CD4-positive, alpha-beta T cell treated with Interleukin-10 for 1 hour (primary cell): ENCODE results near the gene ME1.
"Not testable (repeated sequence)": the region's sequence is repeated elsewhere in the genome, so short reads cannot be mapped to it uniquely, and the experiment has no call there.

Experiments used
- DNase-seq: peaks from one replicate; pipeline ENCODE4 v3.0.0-alpha.2; 2020

Gene ME1

DNA sequence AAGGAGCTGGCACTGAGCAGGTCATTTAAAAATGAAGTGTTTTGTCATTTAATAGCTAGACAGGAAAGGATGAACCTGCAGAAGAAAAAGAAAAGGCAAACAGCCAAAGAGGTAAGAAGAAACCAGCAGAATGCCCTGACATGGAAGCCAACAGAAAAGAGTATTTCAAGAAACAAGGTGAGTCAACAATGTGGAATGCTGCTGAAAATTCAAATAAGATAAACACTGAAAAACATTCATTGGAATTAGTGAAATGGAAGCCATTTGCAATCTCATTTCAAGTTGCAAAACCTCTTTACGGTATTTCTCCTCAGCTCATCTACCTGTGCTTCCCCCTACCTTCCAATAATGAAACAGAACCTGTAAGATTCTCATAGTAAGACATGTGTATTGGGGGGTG, 178.1 kb downstream of the ME1 start:
- DNase-seq: no peak

DNA sequence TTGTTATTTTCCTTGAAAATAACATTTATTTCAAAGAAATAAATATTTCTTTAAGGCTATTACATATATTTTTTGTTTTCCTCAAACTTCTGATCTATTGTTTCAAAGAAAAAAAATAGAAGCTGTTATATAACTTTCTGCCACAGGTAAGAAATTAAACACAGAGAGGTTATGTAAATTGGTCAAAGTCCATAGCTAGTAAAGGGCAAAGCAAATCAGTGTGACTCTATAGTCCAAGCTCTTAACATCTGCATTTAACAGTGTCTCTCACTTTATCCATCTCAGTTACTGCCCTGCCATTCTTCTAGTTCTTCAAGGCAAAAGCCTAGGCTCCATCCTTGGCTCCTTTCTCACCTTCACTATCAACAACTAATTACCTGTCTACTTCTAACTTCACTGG, 180.6 kb downstream of the ME1 start:
- DNase-seq: no peak

DNA sequence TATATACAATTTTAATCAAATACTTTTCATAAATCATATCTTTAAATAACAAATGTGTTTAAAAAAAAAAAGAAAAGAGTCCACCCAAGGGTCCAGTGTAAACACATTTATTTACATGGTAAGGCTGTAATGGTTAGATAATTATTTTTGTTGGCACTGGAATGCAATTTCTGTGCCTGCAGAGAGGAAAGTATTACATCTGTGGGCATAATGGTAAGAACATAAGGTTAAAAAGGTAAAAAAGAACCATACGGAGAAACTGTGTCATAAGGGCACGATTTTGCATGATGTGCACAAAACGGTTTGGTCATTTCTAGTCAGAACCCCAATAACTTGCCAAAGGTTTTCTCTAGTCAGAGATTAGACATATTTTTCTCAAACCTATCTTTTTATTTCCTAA, 183.4 kb downstream of the ME1 start:
- DNase-seq: no peak

DNA sequence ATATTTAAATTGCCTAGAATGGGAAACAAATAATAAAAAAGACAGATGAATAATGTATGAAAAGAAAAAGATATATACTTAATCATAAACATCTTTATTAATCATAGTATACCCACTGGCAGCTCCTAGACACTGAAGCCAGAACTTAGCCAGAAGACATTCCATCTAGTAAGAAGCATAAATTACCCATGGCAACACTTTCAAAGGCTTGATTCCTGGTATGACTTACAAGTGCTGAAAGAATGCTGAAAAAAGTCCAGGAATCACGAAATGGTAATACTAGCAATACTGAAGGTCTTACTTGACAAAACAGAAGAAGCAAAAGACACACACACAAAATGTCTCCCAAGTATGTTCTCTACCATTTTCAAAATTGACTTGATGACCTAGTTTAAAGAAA, 199.7 kb downstream of the ME1 start:
- no peak for DNase-seq

DNA sequence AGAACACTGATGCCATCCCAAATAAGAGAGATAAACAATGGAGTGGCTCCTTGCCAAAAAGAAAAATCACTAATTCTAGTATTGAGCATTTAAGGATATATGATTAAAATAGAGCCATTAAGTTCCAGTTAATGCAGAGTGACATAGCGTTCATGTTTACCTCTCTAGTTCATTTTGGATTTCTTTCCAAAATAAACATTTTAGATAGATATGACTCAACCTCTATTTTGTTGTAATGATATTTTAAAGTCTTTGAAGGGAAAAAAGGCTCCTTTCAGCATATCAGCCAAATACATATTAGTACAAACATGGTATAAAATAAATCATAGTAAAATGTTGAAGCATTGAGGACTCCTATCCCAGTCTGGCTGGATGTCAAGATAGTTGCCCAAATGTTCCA, 204.3 kb downstream of the ME1 start:
- no peak for DNase-seq

DNA sequence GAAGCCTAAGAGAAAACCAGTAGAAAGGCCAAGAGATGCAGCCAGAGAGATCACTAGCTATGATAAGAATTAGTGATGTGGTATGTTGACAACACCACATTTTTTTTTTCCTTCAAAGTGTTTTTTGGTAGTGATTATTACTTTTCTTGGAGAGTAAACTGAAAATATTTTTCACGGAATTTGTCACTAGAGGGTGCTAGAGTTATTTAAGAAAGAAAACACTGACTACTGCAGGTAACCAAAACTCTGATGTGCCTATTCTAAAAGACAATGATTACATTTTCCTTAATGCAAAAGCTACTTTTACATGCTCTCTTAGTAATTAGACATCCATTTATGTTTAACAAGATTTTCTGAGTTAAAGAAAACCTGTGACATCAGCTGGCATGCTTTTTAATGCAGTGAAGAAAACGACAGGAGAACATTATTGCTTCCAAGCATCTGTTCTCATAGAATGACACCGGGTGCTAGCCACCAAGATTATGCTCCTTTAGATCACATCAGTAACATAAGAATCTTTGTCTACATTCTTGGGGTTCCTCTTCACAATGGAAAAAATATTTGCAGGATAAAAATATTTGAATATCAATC, 208.9 kb downstream of the ME1 start:
- DNase-seq: peak; percentile 39

DNA sequence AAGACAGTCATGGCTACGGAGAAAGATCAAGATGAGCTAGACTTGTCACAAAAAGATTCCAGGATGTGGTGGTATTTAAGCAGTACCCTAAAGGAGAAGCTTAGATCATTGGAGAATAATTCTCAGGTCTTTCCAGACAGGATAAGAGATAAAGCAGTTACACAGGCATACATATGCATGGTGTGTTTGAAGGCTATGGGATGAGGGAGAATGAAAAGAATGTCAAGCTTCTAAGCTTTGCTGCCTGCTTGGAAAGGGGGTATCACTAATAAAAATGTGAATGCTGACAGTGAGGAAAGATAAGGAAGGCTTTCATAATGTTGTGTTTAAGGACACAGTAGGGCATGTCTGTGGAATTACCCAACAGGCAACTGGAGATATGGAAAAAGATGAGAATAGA, 209.6 kb downstream of the ME1 start:
- DNase-seq: no peak

DNA sequence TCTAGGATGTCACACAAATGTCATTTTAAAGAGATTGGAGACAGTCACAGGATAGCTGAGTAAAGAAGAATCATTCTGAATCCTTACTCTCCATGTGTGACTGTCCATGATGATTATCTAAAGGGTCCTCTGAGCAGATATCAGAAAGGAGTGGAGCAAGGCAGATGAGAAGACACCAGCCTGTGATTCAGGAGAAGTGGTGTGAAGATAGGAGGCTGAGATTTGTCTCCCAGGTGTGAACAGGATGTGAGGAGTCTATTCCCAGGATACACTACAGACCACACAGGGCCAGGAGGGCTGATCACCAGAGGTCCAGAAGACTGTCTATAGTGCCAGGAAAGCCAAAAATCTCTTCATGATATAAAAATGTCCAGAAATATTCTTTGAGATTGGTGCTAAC, 210.7 kb downstream of the ME1 start:
- DNase-seq: no peak

DNA sequence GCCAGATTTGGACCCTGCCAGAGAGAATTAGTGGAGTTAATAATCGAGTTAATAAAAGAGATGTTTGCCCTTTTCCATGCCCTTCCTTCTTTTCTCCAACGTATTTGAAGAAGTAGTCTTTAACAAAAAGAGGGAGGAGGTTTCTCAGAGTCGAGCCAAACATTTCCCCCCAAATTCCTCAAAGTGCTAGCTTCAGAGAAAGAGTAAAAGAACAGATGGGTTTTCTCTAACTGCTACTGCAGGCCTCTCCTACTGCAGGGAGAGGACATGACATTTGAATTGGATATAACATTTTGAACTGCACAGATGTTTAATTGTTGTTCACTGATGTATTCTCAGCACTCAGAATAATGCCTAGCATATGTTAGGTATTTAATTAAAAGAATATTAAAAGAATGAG, 212.2 kb downstream of the ME1 start:
- DNase-seq: no peak

DNA sequence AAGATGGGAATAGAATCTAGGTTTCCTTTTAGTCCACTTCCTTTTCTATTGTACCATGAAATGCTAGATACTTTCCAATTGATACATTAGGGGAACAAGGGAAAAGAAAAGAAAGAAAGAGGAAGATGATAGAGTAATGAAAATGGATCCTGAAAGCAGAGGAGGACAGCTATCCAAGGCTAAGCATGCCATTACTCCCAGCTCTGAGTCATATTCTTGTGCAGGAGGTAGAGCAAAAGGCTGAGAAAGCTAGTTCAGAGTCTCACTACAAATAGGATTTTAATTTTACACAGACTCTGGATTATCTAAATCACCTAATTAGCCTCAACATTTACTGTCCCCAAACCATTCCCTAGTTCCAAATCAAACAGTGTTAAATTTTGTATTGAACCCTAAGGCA, 214.0 kb downstream of the ME1 start:
- DNase-seq: no peak

DNA sequence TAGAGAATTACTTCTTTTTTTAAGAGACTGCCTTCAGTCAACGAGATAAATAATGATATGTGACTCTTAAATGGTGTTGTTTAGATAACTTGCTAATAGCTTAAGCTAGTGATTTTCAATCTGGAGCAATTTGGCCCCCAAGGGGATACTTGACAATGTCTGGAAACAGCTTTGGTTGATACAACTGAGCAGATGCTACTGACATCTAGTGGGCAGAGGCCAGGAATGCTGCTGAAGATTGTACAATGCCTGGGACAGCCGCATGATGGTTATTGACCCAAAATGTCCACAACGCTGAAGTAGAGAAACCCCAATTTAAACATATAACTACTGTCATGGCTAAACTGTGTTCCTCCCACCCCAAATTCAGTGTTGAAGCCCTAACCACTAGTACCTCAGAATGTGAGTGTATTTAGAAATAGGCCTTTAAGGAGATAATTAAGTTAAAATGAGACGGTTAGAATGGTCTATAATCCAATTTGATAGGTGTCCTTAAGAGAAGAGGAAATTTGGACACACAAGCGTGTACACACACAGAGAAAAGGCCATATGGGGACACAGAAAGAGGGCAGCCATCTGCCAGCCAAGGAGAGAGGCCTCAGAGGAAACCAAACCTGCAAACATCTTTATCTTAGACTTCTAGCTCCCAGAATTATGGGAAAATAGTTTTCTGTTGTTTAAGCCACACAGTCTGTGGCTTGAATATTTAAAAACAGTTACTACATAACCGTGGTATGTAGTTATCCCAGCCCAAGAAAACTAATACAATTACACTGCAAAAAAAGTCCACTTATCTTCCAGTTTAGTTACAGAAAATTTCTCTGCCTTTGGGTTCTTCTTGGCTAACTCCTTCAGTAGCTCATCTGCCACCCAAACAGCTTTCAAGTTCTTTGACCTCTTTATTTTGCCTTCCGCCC, 215.5 kb downstream of the ME1 start:
- DNase-seq: peak; percentile 70

DNA sequence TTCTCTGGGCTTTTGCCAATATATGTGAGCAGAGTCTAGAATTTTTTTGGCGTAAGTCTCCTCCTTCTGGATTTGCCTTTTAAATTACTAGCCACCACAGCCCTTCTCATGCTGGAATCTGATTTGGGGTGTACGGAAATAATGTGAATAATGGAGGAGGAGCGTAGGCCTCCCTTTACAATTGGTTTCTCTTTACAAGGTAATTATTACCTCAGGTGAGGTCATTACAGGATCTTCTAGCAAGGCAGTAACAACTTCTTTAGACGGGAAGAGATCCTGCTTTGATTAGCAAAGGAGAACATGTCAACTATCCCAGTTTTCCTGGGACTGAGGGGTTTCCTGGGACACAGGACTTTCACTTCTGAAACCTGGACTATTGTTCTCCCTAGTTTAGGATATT, 228.8 kb downstream of the ME1 start:
- DNase-seq: no peak

DNA sequence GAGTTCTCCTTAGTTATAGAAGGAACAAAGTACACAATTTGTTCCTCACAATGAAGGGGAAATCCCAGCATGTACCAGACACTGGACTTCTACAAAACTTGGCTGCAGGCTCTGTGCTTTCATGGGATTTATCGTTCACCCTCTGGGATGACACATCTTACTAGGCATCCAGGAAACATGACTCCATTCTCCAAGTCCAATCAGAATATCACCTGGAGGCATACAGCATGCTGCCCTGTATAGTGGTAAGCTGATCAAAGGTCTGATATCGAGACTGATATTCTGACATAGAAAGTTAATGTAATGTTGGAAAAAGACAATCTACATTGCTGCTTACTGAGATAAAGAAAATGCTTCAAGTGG, 231.0 kb downstream of the ME1 start:
- no peak for DNase-seq

DNA sequence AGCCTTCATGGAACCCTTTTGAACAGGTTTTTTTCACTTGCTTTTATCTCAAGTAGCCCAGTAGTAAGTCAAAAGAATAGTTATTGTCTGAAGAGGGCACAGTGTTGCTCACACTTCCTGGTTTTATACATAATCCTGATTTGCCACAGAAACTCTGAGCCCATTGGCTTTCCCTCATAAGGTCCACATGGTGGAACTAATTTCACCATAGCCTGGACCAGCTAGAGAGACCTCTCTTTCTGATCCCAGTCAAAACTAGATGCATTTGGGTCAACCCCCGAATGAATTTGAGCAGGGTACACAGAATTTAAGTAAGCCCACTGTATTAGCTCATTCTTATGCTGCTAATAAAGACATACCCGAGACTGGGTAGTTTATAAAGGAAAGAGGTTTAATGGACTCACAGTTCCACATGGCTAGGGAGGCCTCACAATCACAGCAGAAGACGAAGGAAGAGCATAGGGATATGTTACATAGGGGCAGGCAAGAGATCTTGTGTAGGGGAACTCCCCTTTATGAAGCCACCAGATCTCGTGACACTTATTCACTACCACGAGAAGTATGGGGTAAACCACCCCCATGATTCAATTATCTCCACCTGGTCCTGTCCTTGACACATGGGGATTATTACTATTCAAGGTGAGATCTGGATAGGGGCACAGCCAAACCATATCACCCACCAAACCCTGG, 231.5 kb downstream of the ME1 start:
- DNase-seq: no peak

DNA sequence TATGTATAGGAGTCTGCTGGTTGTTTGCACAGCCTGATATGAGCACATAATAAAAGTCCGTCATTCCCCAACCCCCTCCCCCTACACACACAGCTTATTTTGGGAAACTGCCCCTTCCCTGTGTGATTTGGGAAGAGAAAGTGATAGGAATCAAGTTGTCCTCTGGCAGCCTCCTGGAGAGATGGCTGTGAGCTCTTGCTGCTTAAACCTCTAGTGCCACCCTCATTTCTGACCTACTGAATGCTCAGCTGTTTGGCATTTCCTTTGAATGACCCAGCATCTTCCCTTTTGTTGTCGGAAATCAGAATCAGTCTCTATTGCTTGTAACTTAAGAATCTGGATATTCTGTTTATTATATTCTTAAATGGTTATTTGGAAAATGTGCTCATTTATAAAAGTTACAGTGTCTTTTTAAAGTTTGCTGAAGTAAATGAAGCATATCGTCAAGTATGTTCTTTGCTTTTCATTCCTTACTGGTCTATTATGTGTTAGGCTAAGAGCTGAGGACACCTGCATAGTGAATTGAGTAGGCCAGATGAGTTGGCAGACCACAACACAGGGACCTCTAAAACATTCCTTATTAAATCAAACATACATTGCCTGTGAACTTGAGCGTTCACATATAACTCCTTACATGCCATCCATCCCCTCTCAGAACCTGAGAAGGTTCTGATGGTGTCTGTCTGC, 232.2 kb downstream of the ME1 start:
- DNase-seq: no peak

DNA sequence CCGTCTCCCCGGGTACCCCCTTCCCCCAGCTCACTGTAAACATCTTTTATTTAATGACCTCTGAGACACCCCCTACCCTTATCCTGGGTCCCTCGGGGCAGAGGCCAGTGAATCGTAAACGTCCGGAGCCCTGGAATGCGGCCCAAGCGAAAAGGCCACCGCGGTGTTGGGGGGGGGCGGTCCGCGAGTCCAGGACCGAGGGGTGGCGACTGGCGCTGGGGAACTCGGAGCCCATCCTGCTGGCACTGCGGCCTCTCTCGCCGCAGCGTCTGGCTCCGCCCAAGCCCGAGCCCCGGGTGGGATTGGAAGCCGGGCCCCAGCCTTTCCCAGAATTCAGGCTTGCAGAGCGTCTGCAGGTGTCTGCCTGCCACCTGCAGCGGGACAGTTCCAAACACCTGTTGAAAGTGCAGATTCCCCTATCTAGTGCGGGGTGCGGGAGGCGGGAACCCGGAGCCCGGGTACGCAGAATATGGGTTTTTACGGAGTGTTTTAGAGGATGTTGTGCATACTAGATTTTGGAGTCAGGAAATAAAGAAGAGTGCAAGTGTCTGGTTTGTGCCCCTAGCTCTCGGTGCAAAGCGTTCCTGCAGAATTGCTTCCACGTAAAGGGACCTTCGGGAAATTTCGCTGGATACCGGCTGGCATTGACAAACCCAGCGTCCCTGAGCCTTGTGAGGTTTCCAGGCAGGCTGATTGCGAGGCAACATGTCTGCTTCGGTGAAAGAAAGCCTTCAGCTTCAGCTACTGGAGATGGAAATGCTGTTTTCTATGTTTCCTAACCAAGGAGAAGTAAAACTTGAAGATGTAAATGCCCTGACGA, 236.9 kb downstream of the ME1 start:
- peak; percentile 11 for DNase-seq

DNA sequence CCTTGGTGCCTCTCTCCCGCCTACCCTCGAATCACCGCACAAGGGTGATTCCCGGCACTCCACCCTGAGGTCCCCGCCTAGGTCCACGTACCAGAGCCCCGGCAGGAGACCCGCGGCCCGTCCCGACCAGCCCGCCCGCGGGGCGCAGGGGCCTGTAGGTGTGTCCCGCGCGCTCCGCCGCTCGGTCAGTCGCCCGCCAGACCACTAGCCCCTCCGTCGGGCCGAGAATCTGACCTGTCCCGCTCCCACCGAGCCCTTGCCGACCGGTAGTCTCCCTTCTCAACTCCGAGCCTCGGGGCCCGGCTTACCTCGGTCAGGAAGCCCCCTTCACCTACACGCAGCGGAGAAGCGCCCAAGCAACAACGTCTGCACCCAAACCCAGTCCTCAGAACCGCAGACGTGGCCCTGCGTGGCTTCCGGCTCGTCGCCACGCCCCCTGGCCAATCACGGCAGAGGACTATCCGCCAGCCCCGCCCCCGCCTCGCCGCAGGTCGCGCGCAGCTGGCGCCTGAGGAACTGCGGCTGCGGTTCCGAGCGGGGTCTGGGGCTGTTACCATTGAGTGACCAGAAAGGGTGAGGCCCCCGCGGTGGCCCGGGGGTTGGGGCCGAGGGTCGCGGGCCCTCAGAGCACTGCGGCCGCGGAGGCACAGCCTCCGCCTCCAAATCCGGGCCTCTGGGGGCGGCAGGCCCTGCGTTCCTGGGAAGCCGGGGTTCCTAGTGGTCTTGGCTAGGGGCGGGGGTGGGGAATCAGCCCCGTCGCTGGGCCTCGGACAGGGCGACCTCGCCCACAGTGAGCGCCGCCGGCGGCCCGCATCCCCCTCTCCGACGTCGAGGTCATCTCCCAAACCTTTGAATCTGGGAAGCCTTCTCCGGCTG, 237.7 kb downstream of the ME1 start, which contains the start of the genes PGM3 and RWDD2A:
Gene PGM3, minus strand, starts transcription at position 395 of the 876 bp plus-strand sequence. CDS start 2,253 bp downstream, outside the sequence.
Gene RWDD2A, plus strand, starts transcription at position 487 of the 876 bp plus-strand sequence. CDS start 1,095 bp downstream, outside the sequence.
- peak; percentile 90 for DNase-seq

DNA sequence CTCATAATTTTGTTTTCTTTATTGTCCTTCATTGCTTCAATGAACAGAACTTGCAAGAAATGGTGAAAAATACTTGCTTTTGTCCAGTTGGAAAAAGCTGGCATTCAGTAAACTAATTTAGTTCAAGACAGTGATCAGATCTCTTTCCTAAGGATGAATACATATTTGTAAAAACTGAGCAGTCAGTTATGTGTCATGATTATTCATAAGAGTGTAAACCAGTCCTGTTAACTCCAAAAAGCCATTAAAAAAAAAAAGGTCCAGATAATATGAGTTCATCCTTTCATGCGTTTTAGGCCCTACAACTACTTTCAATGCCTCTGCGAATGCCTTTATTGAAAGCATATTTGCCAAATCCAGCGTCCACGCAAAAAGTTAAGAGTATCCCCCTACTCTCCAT, 238.4 kb downstream of the ME1 start:
- DNase-seq: no peak

DNA sequence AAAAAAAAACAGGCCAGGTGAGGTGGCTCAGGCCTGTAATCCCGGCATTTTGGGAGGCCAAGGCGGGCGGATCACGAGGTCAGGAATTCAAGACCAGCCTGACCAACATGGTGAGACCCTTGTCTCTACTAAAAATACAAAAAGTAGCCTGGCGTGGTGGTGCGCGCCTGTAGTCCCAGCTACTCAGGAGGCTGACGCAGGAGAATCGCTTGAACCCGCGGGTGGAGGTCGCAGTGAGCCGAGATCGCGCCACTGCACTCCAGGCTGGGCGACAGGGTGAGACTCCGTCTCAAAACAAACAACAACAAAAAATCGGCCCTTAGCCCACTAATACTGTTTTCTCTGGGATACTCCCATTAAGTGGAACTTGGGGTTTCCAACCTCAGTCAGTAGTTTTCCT, 238.9 kb downstream of the ME1 start:
- not testable (repeated sequence) for DNase-seq

DNA sequence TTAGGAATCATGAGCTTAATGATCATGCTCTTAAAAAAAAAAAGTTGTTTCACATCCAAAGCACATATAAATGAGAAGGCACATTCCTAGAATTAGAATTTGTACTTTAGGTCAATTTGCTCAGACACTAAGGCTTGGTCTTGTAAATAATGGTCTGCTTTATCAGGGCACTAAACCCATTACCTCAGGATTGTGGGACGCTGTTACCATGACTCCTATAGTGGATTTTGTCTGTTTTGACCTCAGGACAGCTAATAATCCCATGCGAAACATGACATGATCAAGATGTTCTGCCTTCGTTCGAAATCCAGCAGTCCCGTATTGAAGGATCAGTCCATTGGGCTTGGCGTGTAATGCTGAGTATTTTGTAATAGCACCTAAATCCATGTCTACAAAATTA, 240.2 kb downstream of the ME1 start:
- no peak for DNase-seq

DNA sequence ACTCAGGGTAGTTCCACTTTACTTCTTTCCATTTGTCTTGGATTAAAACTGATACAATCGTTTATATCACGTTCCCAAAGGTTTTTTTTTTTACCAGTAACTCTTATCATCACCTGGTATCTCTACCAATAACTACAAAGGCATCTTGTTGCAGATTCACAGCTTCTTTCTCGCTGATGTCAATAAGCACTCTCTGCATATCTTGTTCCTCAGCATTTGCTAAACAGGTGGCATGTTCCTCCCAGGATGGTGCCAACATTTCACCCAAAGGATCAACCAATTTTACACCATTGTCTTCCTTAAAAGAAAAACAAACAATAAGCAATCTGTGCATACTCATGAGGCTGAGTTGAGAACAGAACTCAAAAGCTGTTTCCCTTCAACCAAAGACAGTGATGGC, 242.3 kb downstream of the ME1 start:
- DNase-seq: no peak
